Esophagus squamous epithelium (tissue), 4 donors: ENCODE results near the gene DLG4.

Source experiments
- CTCF ChIP-seq, 6 experiments: fragments of 450-650 bp in 4 of 6; fragments of 200-600 bp in 2 of 6; sonication (generic) in 2 of 6; IDR thresholded peaks; one replicate each; pipeline ENCODE4 v1.5.1; 2016 to 2019; ENCODE audit warnings: antibody characterized with exemption in 6 of 6, mild to moderate bottlenecking in 4 of 6, moderate library complexity in 4 of 6
- POLR2A ChIP-seq, 4 donors: fragments of 450-650 bp; IDR thresholded peaks; one replicate each; pipeline ENCODE4 v1.6.1; 2017; ENCODE audit warnings: antibody characterized with exemption in 4 of 4, mild to moderate bottlenecking in 4 of 4, moderate library complexity in 3 of 4

GRCh38 chr17:7262935-7263800, 43.5 kb upstream of the DLG4 start:
- peak in 1 of 4 donors; percentile 6 for TF ChIP-seq POLR2A (IDR thresholded peaks at IDR 0.05)
- no peak for TF ChIP-seq CTCF (IDR thresholded peaks at IDR 0.05)
